Measurements from ENCODE around the gene CLEC2L.

DNA sequence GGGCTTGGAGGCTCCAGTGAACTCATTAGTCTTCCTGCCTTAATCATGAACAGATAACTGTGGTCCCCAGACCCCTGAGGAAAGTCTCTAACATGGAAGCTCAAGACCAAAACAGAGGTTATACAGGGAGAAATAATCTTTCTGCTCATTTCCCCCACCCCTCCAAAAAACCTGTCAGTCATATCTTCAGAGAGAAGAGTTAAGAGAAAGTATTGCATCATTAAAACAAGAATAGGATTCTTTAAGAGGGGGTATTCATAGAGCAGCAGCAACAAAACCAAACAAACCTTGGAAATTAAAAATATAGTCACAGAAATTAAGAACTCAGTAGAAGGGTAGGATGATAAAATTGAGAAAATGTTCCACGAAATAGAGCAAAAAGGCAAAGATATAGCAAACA lies 7.6 kb downstream of the CLEC2L start:
- TF ChIP-seq, protein P1, sequence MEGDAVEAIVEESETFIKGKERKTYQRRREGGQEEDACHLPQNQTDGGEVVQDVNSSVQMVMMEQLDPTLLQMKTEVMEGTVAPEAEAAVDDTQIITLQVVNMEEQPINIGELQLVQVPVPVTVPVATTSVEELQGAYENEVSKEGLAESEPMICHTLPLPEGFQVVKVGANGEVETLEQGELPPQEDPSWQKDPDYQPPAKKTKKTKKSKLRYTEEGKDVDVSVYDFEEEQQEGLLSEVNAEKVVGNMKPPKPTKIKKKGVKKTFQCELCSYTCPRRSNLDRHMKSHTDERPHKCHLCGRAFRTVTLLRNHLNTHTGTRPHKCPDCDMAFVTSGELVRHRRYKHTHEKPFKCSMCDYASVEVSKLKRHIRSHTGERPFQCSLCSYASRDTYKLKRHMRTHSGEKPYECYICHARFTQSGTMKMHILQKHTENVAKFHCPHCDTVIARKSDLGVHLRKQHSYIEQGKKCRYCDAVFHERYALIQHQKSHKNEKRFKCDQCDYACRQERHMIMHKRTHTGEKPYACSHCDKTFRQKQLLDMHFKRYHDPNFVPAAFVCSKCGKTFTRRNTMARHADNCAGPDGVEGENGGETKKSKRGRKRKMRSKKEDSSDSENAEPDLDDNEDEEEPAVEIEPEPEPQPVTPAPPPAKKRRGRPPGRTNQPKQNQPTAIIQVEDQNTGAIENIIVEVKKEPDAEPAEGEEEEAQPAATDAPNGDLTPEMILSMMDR (IDR thresholded peaks at IDR 0.05; ENCODE audit: borderline replicate concordance, extremely low read depth, low read length, poor library complexity, severe bottlenecking) = no peak
- TF ChIP-seq EZH2 (IDR thresholded peaks at IDR 0.05; ENCODE audit: borderline replicate concordance, low read depth, low read length, severe bottlenecking) = no peak

Measured in DND-41 (cell line).